ENCODE measurements around the gene UBE2G2. TPM values are rescaled to one million over a fixed set of nuclear protein-coding genes. Genes with fewer than 3 reads are reported as not detected.
A peak's percentile ranks its signal among the peaks of the same experiment; 100 is the strongest.

UBE2G2 gene
- total and polyA plus RNA-seq, 11 donors, result 44.3 to 84.4 (median 63.3) TPM

GRCh38 chr21:44762221-44763049 is 39.2 kb downstream of the UBE2G2 start:
- Histone ChIP-seq H3K27ac (no peak overlapping the region), H3K4me1 (peaks cover 0 to 7% (median 0%) of the 10 kb centered on the region in 12 donors), H3K27me3 (no peaks in the 10 kb centered on the region), H3K4me3 (no peak overlapping the region), H3K9me3 (no peaks in the 10 kb centered on the region), H3K36me3 (no peaks in the 10 kb centered on the region)
- ATAC-seq (no peak), DNase-seq (peak in 1 of 5 donors; percentile 47)
- 84 to 93% (median 88%) methylated on average over 16 to 24 of the region's 24 CpGs for whole genome bisulfite sequencing, 4 donors
- TF ChIP-seq CTCF (IDR thresholded peaks at IDR 0.05), result no peak
- no peak for TF ChIP-seq POLR2A (IDR thresholded peaks at IDR 0.05)
- intact Hi-C loops (cut with DNase I), result no loop called here

- 89 to 90% (median 89%) methylated on average over 13 to 14 of the region's 14 CpGs for WGBS, 4 donors
- Histone ChIP-seq H3K27me3 (no peaks in the 10 kb centered on the region), H3K27ac (no peak overlapping the region), H3K4me3 (no peak overlapping the region), H3K4me1 (peaks cover 0 to 7% (median 0%) of the 10 kb centered on the region in 12 donors), H3K9me3 (no peaks in the 10 kb centered on the region), H3K36me3 (no peaks in the 10 kb centered on the region)
- ATAC-seq (no peak), DNase-seq (peak in 1 of 5 donors; percentile 26)
- intact Hi-C loops (cut with DNase I), result no loop called here
- TF ChIP-seq POLR2A (IDR thresholded peaks at IDR 0.05), result no peak
- TF ChIP-seq CTCF (IDR thresholded peaks at IDR 0.05), result no peak
Observed at GRCh38 chr21:44761747-44762208, 39.8 kb downstream of the UBE2G2 start.

GRCh38 chr21:44761011-44761729 is 40.5 kb downstream of the UBE2G2 start:
- DNase-seq, result no peak
- H3K27ac ChIP-seq, result no peak overlapping the region
- H3K9me3 ChIP-seq, result peaks cover 0 to under 1% (median 0%) of the 10 kb centered on the region in 12 donors
- H3K4me3 ChIP-seq, result no peak overlapping the region
- 69 to 76% (median 72%) methylated on average over 21 of the region's 21 CpGs for WGBS, 4 donors
- H3K36me3 ChIP-seq, result no peaks in the 10 kb centered on the region
- intact Hi-C loops (cut with DNase I), result no loop called here
- H3K27me3 ChIP-seq, result no peaks in the 10 kb centered on the region
- ATAC-seq, result no peak
- TF ChIP-seq CTCF (IDR thresholded peaks at IDR 0.05), result no peak
- TF ChIP-seq POLR2A (IDR thresholded peaks at IDR 0.05), result no peak
- H3K4me1 ChIP-seq, result peaks cover 0 to 7% (median 0%) of the 10 kb centered on the region in 12 donors

GRCh38 chr21:44760376-44760775 is 41.2 kb downstream of the UBE2G2 start:
- ATAC-seq (no peak), DNase-seq (no peak)
- Histone ChIP-seq H3K36me3 (no peaks in the 10 kb centered on the region), H3K4me3 (no peak overlapping the region), H3K9me3 (peaks cover 0 to 6% (median 0%) of the 10 kb centered on the region in 12 donors), H3K4me1 (peaks cover 0 to 3% (median 0%) of the 10 kb centered on the region in 12 donors), H3K27ac (no peak overlapping the region), H3K27me3 (no peaks in the 10 kb centered on the region)
- intact Hi-C loops (cut with DNase I), result no loop called here
- 85 to 91% (median 90%) methylated on average over 8 to 9 of the region's 9 CpGs for WGBS, 4 donors
- no peak for TF ChIP-seq POLR2A (IDR thresholded peaks at IDR 0.05)
- TF ChIP-seq CTCF (IDR thresholded peaks at IDR 0.05), result no peak

Data from heart left ventricle (tissue), 16 donors.